GM12875 (cell line): Measurements from ENCODE around the gene TRIP4.
A peak's percentile ranks its signal among the peaks of the same experiment; 100 is the strongest.

Experiments used
- H3K4me3 ChIP-seq: one replicate; pipeline ENCODE4 v1.5.1; 2011; ENCODE audit warnings: low read depth, low read length, control low read depth
- CTCF ChIP-seq: IDR thresholded peaks from 2 replicates; pipeline ENCODE4 v1.5.1; 2011; ENCODE audit warnings: low read depth, mild to moderate bottlenecking, control low read depth, inconsistent platforms, low read length, moderate library complexity, borderline replicate concordance; ENCODE audit not compliant: insufficient read depth

The TRIP4 gene

GRCh38 chr15:64348455-64348854, 39.2 kb upstream of the TRIP4 start:
- TF ChIP-seq CTCF: no peak

GRCh38 chr15:64349375-64349774, 38.3 kb upstream of the TRIP4 start:
- TF ChIP-seq CTCF: no peak
- H3K4me3 ChIP-seq: no peak overlapping the region

More at GRCh38 chr15:64348455-64348854, 39.2 kb upstream of the TRIP4 start:
- H3K4me3 ChIP-seq: no peak overlapping the region

GRCh38 chr15:64351265-64351664, 36.4 kb upstream of the TRIP4 start:
- H3K4me3 ChIP-seq: no peak overlapping the region
- TF ChIP-seq CTCF: no peak

- peak overlapping the region; percentile 96 for H3K4me3 ChIP-seq
- no peak for TF ChIP-seq CTCF
These were observed 32.8 kb upstream of the TRIP4 start for GRCh38 chr15:64354688-64355344.

GRCh38 chr15:64355348-64355943, 32.2 kb upstream of the TRIP4 start:
- TF ChIP-seq CTCF: no peak
- H3K4me3 ChIP-seq: peak overlapping the region; percentile 96

- no peak for TF ChIP-seq CTCF
- peak within 1 kb of the TSS; percentile 96 for H3K4me3 ChIP-seq
These were observed 31.5 kb upstream of the TRIP4 start, which contains the start of gene CSNK1G1 for GRCh38 chr15:64355944-64356709. CSNK1G1 (minus strand) TSS chr15:64356173; CDS start chr15:64300499, 55,674 bp downstream.
